NCI-H524 treated with DMSO at 0.1 percent for 48 hours (cell line): ENCODE results near the gene TMEM150A.
"Not testable (repeated sequence)": the region's sequence is repeated elsewhere in the genome, so short reads cannot be mapped to it uniquely, and the experiment has no call there.

ENCODE experiments used
- DNase-seq: peaks from one replicate; lab custom pipeline; 2025; lab: John Stamatoyannopoulos, UW

TMEM150A gene

GRCh38 chr2:85602476-85603234 is at the start of gene TMEM150A:
TSS of gene TMEM150A (minus strand) at chr2:85602698. CDS start at chr2:85601948, 750 bp downstream.
- peak; percentile 19 for DNase-seq

- DNase-seq: no peak
These were observed 49.6 kb upstream of the TMEM150A start for GRCh38 chr2:85652056-85652455.

GRCh38 chr2:85651097-85651496 is 48.6 kb upstream of the TMEM150A start:
- no peak for DNase-seq

GRCh38 chr2:85650456-85650855 is 48.0 kb upstream of the TMEM150A start:
- no peak for DNase-seq

- no peak for DNase-seq
These were observed 47.0 kb upstream of the TMEM150A start for GRCh38 chr2:85649201-85650190.

- DNase-seq: no peak
These were observed 46.1 kb upstream of the TMEM150A start for GRCh38 chr2:85648619-85649018.

- DNase-seq: no peak
These were observed 45.5 kb upstream of the TMEM150A start for GRCh38 chr2:85647823-85648526.

GRCh38 chr2:85646166-85646565 is 43.7 kb upstream of the TMEM150A start:
- DNase-seq: no peak

GRCh38 chr2:85644909-85645308 is 42.4 kb upstream of the TMEM150A start:
- DNase-seq: no peak

- no peak for DNase-seq
These were observed 40.2 kb upstream of the TMEM150A start for GRCh38 chr2:85642725-85643124.

- DNase-seq: no peak
These were observed 33.1 kb upstream of the TMEM150A start for GRCh38 chr2:85635636-85636035.

GRCh38 chr2:85635011-85635410 is 32.5 kb upstream of the TMEM150A start:
- DNase-seq: no peak

- no peak for DNase-seq
These were observed 28.8 kb upstream of the TMEM150A start for GRCh38 chr2:85631316-85631715.

- DNase-seq: no peak
These were observed 26.2 kb upstream of the TMEM150A start for GRCh38 chr2:85628658-85629057.

- DNase-seq: no peak
These were observed 21.5 kb upstream of the TMEM150A start for GRCh38 chr2:85623991-85624390.

- no peak for DNase-seq
These were observed 18.8 kb upstream of the TMEM150A start for GRCh38 chr2:85621338-85621737.

- DNase-seq: no peak
These were observed 17.1 kb upstream of the TMEM150A start for GRCh38 chr2:85619617-85620016.

- DNase-seq: not testable (repeated sequence)
These were observed 15.2 kb upstream of the TMEM150A start for GRCh38 chr2:85617723-85618122.

GRCh38 chr2:85615413-85615728 is 12.9 kb upstream of the TMEM150A start:
- no peak for DNase-seq

GRCh38 chr2:85614757-85615156 is 12.3 kb upstream of the TMEM150A start:
- not testable (repeated sequence) for DNase-seq

GRCh38 chr2:85613717-85614515 is 11.4 kb upstream of the TMEM150A start:
- no peak for DNase-seq
